OCI-M2 (cell line): ENCODE data around the gene MAP2K5.
"Not testable (repeated sequence)": the region's sequence is repeated elsewhere in the genome, so short reads cannot be mapped to it uniquely, and the experiment has no call there.

ENCODE experiments used
- DNase-seq: peaks from one replicate; lab custom pipeline; 2025; ENCODE audit not compliant: unreplicated experiment; lab: John Stamatoyannopoulos, UW

The MAP2K5 gene

GRCh38 chr15:67592245-67592644 is 49.7 kb downstream of the MAP2K5 start:
- no peak for DNase-seq

- DNase-seq: no peak
Measured at GRCh38 chr15:67593562-67593961, 51.1 kb downstream of the MAP2K5 start.

- DNase-seq: no peak
Measured at GRCh38 chr15:67594770-67595169, 52.3 kb downstream of the MAP2K5 start.

- no peak for DNase-seq
Measured at GRCh38 chr15:67595572-67595971, 53.1 kb downstream of the MAP2K5 start.

GRCh38 chr15:67601073-67601472 is 58.6 kb downstream of the MAP2K5 start:
- DNase-seq: no peak

GRCh38 chr15:67603063-67603462 is 60.6 kb downstream of the MAP2K5 start:
- DNase-seq: no peak

GRCh38 chr15:67605871-67606270 is 63.4 kb downstream of the MAP2K5 start:
- DNase-seq: no peak

- DNase-seq: no peak
Measured at GRCh38 chr15:67606742-67607141, 64.2 kb downstream of the MAP2K5 start.

- DNase-seq: no peak
Measured at GRCh38 chr15:67607329-67607728, 64.8 kb downstream of the MAP2K5 start.

GRCh38 chr15:67607959-67608637 is 65.6 kb downstream of the MAP2K5 start:
- no peak for DNase-seq

- DNase-seq: no peak
Measured at GRCh38 chr15:67608638-67608959, 66.1 kb downstream of the MAP2K5 start.

GRCh38 chr15:67611370-67612369 is 69.2 kb downstream of the MAP2K5 start:
- DNase-seq: no peak

- no peak for DNase-seq
Measured at GRCh38 chr15:67613211-67613610, 70.7 kb downstream of the MAP2K5 start.

GRCh38 chr15:67613708-67614107 is 71.2 kb downstream of the MAP2K5 start:
- no peak for DNase-seq

GRCh38 chr15:67615131-67615534 is 72.6 kb downstream of the MAP2K5 start:
- not testable (repeated sequence) for DNase-seq

GRCh38 chr15:67618297-67618696 is 75.8 kb downstream of the MAP2K5 start:
- no peak for DNase-seq

GRCh38 chr15:67622110-67622509 is 79.6 kb downstream of the MAP2K5 start:
- DNase-seq: no peak

- no peak for DNase-seq
Measured at GRCh38 chr15:67632261-67632660, 89.8 kb downstream of the MAP2K5 start.

- not testable (repeated sequence) for DNase-seq
Measured at GRCh38 chr15:67635950-67636349, 93.4 kb downstream of the MAP2K5 start.

- no peak for DNase-seq
Measured at GRCh38 chr15:67639591-67639990, 97.1 kb downstream of the MAP2K5 start.

- DNase-seq: no peak
Measured at GRCh38 chr15:67641453-67641852, 99.0 kb downstream of the MAP2K5 start.

- no peak for DNase-seq
Measured at GRCh38 chr15:67646847-67647246, 104.3 kb downstream of the MAP2K5 start.
